T-helper 2 cell (primary cell): ENCODE results near the gene KLF8.
"Not testable (repeated sequence)": the region's sequence is repeated elsewhere in the genome, so short reads cannot be mapped to it uniquely, and the experiment has no call there.

Source experiments
- DNase-seq, 5 experiments: peaks; one replicate each; pipeline versions ENCODE4 v3.0.0 to v3.0.0-alpha.2; 2012 to 2022
- total RNA-seq, 2 donors: gene quantifications; one replicate each; lab custom pipeline; 2026; lab: John Stamatoyannopoulos, UW

KLF8 gene
- 9.9 to 13.4 reads per million in 2 donors for total RNA-seq

GRCh38 chrX:56232221-56233082, at the start of gene KLF8:
KLF8 (plus strand) TSS chrX:56232356; CDS start chrX:56233335, 979 bp downstream.
- peak in 4 of 5 experiments; percentile 2 to 39 (median 4) for DNase-seq

DNA sequence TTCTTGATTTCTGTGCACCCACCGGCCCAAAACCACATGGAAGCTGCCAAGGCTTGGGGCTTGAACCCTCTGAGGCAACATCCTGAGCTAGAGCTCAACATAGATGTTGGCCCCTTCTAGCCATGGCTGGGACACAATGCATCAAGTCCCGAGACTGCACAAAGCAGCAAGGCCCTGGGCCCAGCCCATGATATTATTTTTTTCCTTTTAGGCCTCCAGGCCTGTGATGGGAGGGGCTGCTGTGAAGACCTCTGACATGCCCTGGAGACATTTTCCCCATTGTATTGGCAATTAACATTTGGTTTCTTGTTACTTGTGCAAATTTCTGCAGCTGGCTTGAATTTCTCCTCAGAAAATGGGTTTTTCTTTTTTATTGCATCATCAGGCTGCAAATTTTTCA, 25.2 kb upstream of the KLF8 start:
- not testable (repeated sequence) for DNase-seq

- DNase-seq, result no peak
Observed at GRCh38 chrX:56211701-56212100, 20.5 kb upstream of the KLF8 start.

- DNase-seq, result no peak
Observed at GRCh38 chrX:56216332-56216731, 15.8 kb upstream of the KLF8 start.

DNA sequence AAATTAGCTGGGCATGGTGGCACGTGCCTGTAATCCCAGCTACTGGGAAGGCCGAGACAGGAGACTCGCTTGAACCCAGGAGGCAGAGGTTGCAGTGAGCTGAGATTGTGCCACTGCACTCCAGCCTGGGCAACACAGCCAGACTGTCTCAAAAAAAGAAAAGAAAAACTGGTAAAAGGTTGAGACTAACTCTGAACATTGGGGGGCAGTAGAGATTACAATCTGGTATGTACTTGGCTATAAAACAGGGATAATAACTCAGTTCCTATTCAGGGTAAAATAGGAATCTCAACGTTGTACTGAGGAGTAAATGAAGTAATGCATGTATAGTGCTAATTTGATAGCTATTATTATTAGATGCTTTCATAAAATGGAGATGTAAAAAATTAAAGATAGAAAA, 12.5 kb upstream of the KLF8 start:
- DNase-seq, result peak in 1 of 5 experiments; percentile 1

GRCh38 chrX:56221101-56221500, 11.1 kb upstream of the KLF8 start:
- DNase-seq, result no peak

GRCh38 chrX:56222473-56223000, 9.6 kb upstream of the KLF8 start:
- DNase-seq, result no peak

DNA sequence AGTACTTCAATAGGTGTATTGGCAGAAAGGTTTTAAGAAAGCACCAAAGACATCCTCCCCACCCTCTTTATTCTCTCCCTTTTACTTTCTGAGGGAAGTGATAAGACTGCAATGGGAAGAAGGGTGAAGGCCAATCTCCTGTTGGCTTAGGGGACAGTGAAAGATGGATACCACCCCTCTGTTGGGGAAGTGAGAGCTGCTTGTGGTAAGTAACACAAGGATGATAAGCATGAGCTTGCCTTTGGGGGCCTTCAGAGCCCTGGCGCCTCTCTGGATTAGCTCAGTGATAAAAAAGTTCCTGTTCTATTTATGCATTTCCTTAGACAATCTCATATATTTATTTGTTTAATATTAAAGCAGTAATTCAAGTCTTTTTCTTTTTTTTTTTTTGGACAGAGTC, 5.2 kb upstream of the KLF8 start:
- DNase-seq, result no peak

DNA sequence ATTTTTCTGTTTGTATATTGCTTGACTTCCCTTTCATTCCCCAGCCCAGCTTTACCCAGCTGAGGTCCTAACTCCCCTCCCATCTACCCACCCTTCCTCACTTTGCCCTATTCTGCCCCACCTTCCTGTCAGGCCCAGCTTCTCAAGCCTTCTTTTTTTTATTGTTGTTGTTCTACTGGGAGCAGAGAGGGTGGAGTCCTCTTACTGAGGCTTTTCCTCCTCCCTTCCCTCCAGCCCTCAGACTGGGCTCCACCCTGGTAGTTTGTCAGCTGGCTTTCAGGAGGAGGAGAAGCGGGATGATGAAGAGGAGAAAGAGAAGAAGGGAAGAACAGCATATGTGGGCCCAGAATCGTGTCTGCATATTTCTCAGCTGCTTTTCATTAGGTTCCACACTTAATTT, 3.2 kb upstream of the KLF8 start:
- DNase-seq, result no peak

DNA sequence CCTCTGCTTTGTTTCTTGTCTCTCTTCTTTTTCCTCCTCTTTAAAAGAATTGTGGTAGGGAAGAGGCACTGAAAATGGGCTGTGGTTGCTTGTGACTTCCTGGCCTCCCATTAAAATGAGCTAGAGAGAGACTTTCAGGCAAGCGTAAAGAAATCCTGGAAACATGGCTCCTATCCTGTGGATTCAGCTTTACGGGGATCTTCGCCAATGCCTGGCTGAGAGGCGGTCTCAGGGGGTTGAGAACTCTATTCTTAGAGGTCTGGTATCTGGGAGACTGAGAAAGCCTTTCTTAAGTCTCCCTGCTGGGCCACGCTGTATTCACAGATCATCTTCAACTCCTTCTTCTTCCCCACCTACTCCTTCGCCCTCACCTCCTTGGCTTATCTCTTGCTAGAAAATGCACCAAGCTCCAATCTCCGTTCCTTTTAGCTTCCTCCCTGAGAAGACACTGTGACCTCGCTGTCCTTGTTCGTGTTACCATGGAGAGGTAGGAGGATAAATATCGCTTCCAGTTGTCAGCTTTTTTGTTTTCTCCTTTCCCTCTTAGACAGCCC, 542 bp upstream of the KLF8 start:
- no peak for DNase-seq

DNA sequence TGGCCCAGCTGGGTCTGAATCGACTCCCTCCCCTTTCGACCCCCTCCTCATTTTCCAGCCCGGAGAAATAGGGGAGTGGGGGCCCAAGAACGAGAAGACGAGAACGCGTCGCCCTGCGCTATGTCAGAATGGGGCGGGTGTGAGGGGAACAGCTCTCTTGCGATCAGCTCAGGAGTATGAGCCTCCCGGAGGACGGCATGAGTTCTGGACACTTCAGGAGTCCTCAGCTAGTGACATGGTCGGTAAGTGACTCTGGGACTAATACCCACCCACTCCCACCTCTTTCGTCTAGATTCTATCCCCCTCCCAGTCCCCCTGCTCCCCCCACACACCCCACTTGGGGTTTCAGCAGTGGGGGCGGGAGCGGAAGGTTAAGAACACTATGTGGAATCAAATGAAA, 944 bp downstream of the KLF8 start:
- no peak for DNase-seq

- peak in 1 of 5 experiments; percentile 12 for DNase-seq
Observed at GRCh38 chrX:56233682-56234081, 1.5 kb downstream of the KLF8 start.

GRCh38 chrX:56248492-56248891, 16.3 kb downstream of the KLF8 start:
- peak in 4 of 5 experiments; percentile 15 to 61 (median 28) for DNase-seq

DNA sequence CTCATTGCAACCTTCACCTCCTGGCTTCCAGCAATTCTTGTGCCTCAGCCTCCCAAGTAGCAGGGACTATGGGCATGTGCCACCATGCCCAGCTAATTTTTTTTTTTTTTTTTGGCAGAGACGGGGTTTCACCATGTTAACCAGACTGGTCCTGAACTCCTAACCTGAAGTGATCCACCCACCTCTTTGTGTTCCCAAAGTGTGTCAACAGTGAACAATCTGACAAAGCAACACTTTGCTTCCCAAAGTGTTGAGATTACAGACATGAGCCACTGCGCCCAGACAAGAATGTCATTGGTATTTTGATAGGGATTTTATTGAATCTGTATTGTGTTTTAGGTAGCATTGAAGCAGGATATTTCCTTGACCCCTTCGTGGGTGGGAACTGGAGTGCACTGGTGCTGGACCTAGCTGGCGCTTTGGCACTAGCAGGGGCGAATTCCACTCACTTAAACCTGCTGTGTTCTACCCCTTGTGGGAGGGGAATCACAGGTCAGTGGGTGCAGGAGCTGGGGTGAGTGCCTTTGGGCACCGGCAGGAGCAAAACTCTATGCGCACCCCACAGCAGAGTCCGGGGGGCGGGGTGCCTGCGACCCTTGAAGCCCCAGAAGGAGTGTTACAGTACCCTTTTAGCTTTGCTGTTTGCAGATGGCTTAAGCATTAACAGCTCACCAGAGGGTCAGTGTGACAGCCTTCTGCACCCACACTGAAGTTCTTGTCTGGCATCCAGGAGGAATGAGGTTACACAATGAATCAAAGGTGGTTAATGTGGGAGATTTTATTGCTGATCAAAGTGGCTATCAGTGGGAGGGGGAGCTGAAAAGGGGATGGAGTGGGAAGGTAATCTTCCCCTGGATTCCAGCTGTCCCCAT, 21.9 kb downstream of the KLF8 start:
- no peak for DNase-seq

- peak in 1 of 5 experiments; percentile 46 for DNase-seq
Observed at GRCh38 chrX:56268888-56269287, 36.7 kb downstream of the KLF8 start.

DNA sequence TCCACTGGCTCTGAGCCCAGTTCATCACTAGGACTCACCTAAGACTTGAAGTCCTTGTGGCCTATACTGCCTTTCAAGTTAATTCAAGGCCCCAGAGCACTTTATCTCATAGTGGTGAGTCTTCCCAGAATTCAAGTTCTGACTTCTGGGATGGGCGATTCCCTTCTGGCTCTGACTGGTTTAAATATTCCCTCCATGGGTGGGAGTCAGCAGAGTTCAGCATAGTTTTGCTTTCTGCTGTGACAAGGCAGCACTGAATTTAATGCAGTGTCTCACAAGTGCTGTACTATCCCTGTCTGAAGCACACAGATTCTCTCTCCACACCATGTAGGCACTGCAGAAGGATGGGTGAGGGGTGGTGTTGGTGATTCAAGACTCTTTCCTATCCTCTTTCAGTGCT, 46.5 kb downstream of the KLF8 start:
- no peak for DNase-seq

- DNase-seq, result no peak
Observed at GRCh38 chrX:56279863-56280262, 47.7 kb downstream of the KLF8 start.

DNA sequence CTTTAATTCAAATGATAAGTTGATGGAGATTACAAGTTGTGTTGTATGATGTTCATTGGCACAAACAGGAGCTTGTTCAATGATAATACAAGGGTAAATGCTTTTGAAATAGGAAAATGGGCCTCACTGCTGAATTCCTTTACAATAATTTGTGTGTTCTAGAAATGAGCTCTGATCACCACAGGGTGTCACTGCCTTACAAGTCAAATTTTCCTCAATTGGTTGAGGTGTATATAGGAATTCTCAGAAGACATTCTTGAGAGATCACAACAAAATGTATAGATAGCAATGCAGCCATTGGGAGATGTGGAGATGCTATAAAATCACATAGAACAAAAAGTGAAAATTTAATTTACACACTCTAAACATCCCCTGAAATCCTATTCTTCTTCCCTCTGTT, 49.6 kb downstream of the KLF8 start:
- peak in 2 of 5 experiments; percentile 9 to 31 for DNase-seq

- DNase-seq, result no peak
Observed at GRCh38 chrX:56284269-56284668, 52.1 kb downstream of the KLF8 start.

GRCh38 chrX:56288608-56289007, 56.5 kb downstream of the KLF8 start:
- no peak for DNase-seq

- DNase-seq, result no peak
Observed at GRCh38 chrX:56289449-56289848, 57.3 kb downstream of the KLF8 start.

DNA sequence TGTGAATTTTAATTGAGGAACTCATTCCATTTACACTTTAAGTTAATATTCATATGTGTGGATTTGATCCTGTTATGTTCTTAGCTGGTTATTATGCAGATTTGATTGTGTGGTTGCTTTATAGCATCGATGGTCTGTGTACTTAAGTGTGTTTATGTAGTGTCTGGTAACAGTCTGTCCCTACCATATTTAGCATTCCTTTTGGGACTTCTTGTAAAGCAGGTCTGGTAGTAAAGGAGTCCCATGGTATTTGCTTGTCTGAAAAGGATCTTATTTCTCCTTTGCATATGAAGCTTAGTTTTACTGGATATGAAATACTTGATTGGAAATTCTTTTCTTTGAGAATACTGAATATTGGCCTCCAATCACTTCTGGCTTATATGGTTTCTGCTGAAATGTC, 76.6 kb downstream of the KLF8 start:
- no peak for DNase-seq

- DNase-seq, result no peak
Observed at GRCh38 chrX:56309881-56310280, 77.7 kb downstream of the KLF8 start.
